IMR-90 (cell line): ENCODE data around the gene TRNAU1AP. TPM values are rescaled to one million over a fixed set of nuclear protein-coding genes. Genes with fewer than 3 reads are reported as not detected.
"Not testable (repeated sequence)": the region's sequence is repeated elsewhere in the genome, so short reads cannot be mapped to it uniquely, and the experiment has no call there.

Experiments
- ATAC-seq: fragments of 200-7000 bp; cut with Tn5 transposase; 2 replicates; pipeline ENCODE4 v1.9.1; 2020; ENCODE audit warnings: low read depth, mild to moderate bottlenecking, moderate library complexity
- BruUV-seq: library from RNA; stranded (reverse); fragments of 400-500 nt; replicated peaks from 2 replicates; lab custom pipeline; 2021; lab: Mats Ljungman, UMichigan
- CTCF ChIA-PET: fragments of 300-600 bp; formaldehyde crosslinking; extraction: SDS; loops from one replicate; lab custom pipeline; 2021; ENCODE audit warnings: antibody characterized with exemption; lab: Yijun Ruan, JAX
- POLR2A ChIA-PET: fragments of 300-600 bp; sonication (Branson Sonifier 250); formaldehyde crosslinking; loops from one replicate; lab custom pipeline; 2022; ENCODE audit warnings: antibody characterized with exemption; ENCODE audit not compliant: unreplicated experiment; lab: Charles Lee
- DNase-seq: peaks from one replicate; pipeline ENCODE4 v3.0.0; 2013
- H2AFZ ChIP-seq: replicated peaks from 2 replicates; pipeline ENCODE3; 2013; ENCODE audit warnings: low read length, mild to moderate bottlenecking; ENCODE audit not compliant: poor library complexity
- H2AK5ac ChIP-seq: 2 replicates; pipeline ENCODE4 v1.6.1; 2013; ENCODE audit warnings: low read depth, low read length, inconsistent platforms
- H2AK9ac ChIP-seq: replicated peaks from 2 replicates; pipeline ENCODE3; 2013; ENCODE audit warnings: mild to moderate bottlenecking, low read depth, low read length, moderate library complexity; ENCODE audit not compliant: poor library complexity
- H2BK120ac ChIP-seq: 2 replicates; pipeline ENCODE4 v1.6.1; 2013; ENCODE audit warnings: low read depth, low read length, inconsistent platforms
- H2BK15ac ChIP-seq: 3 replicates; pipeline ENCODE4 v1.6.1; 2013; ENCODE audit warnings: low read depth, low read length, inconsistent platforms
- H2BK20ac ChIP-seq: 2 replicates; pipeline ENCODE4 v1.6.1; 2013; ENCODE audit warnings: low read depth, mild to moderate bottlenecking, inconsistent platforms, low read length, moderate library complexity
- H2BK5ac ChIP-seq: 2 replicates; pipeline ENCODE4 v1.6.1; 2013; ENCODE audit warnings: mild to moderate bottlenecking, low read depth, low read length, inconsistent platforms; ENCODE audit not compliant: poor library complexity, severe bottlenecking
- H3K14ac ChIP-seq: replicated peaks from 2 replicates; pipeline ENCODE4 v1.6.1; 2013; ENCODE audit warnings: low read depth, low read length, inconsistent platforms
- H3K18ac ChIP-seq: 2 replicates; pipeline ENCODE4 v1.6.1; 2013; ENCODE audit warnings: low read depth, low read length, control low read depth
- H3K23ac ChIP-seq: 2 replicates; pipeline ENCODE4 v1.6.1; 2013; ENCODE audit warnings: low read depth, low read length, inconsistent platforms
- H3K27ac ChIP-seq: 2 replicates; pipeline ENCODE4 v1.5.1; 2013; ENCODE audit warnings: mild to moderate bottlenecking, control low read depth, low read length; ENCODE audit not compliant: insufficient read depth
- H3K27me3 ChIP-seq: 2 replicates; pipeline ENCODE4 v1.6.1; 2013; ENCODE audit warnings: low read length; ENCODE audit not compliant: control insufficient read depth, insufficient read depth
- H3K36me3 ChIP-seq: 2 replicates; pipeline ENCODE4 v1.6.1; 2013; ENCODE audit warnings: low read length, mixed read lengths; ENCODE audit not compliant: control insufficient read depth, insufficient read depth
- H3K4ac ChIP-seq: 2 replicates; pipeline ENCODE4 v1.6.1; 2013; ENCODE audit warnings: low read depth, low read length, inconsistent platforms
- H3K4me1 ChIP-seq: 2 replicates; pipeline ENCODE4 v1.6.1; 2013; ENCODE audit warnings: low read length, mixed read lengths; ENCODE audit not compliant: control insufficient read depth, insufficient read depth
- H3K4me2 ChIP-seq: 2 replicates; pipeline ENCODE4 v1.6.1; 2013; ENCODE audit warnings: low read depth, mild to moderate bottlenecking, control low read depth, low read length, moderate library complexity
- H3K4me3 ChIP-seq: 2 replicates; pipeline ENCODE4 v1.5.1; 2013; ENCODE audit warnings: low read depth, mild to moderate bottlenecking, control low read depth, low read length, moderate library complexity; ENCODE audit not compliant: insufficient read depth
- H3K56ac ChIP-seq: 2 replicates; pipeline ENCODE4 v1.6.1; 2013; ENCODE audit warnings: low read length, inconsistent platforms; ENCODE audit not compliant: insufficient read depth; ENCODE audit errors: extremely low read depth
- H3K79me1 ChIP-seq, 2 experiments: 2 replicates each; pipeline ENCODE4 v1.6.1; 2013; ENCODE audit warnings: low read length in 2 of 2, inconsistent platforms in 1 of 2, low read depth in 1 of 2
- H3K9ac ChIP-seq: 2 replicates; pipeline ENCODE4 v1.6.1; 2013; ENCODE audit warnings: low read depth, low read length, control low read depth
- H3K9me1 ChIP-seq: 2 replicates; pipeline ENCODE4 v1.6.1; 2013; ENCODE audit warnings: low read length, inconsistent platforms; ENCODE audit not compliant: insufficient read depth
- H3K9me3 ChIP-seq: 2 replicates; pipeline ENCODE4 v1.6.1; 2013; ENCODE audit warnings: low read length; ENCODE audit not compliant: control insufficient read depth, insufficient read depth
- H4K20me1 ChIP-seq: 2 replicates; pipeline ENCODE4 v1.6.1; 2013; ENCODE audit warnings: low read length, inconsistent platforms; ENCODE audit not compliant: insufficient read depth
- H4K5ac ChIP-seq: 2 replicates; pipeline ENCODE4 v1.6.1; 2013; ENCODE audit warnings: mild to moderate bottlenecking, low read depth, low read length, control low read depth
- H4K8ac ChIP-seq, 2 experiments: 2 replicates each; pipeline ENCODE4 v1.6.1; 2013; ENCODE audit warnings: low read depth in 2 of 2, low read length in 2 of 2, control low read depth in 1 of 2, inconsistent platforms in 1 of 2
- H4K91ac ChIP-seq: 2 replicates; pipeline ENCODE4 v1.6.1; 2013; ENCODE audit warnings: low read depth, low read length, inconsistent platforms; ENCODE audit not compliant: insufficient read depth
- WGBS, 2 experiments: methylation state at CpG; one replicate each; pipeline versions ENCODE4 v1.1.5 to v1.1.7; 2013; ENCODE audit warnings: missing lambda C conversion rate in 2 of 2; ENCODE audit not compliant: insufficient read length in 1 of 2; ENCODE audit errors: extremely low coverage in 2 of 2; 5-methylcytosine and 5-hydroxymethylcytosine counted together
- dilution Hi-C: fragments of 300-500 bp; cut with HindIII; formaldehyde crosslinking; loops from one replicate; pipeline ENCODE4 v1.14.3; 2018; ENCODE audit warnings: low sequenced_read_pairs; ENCODE audit not compliant: unreplicated experiment
- in situ Hi-C: fragments of 300-500 bp; cut with MboI; formaldehyde crosslinking; loops from 3 replicates; pipeline ENCODE4 v1.14.3; 2019; ENCODE audit warnings: low sequenced_read_pairs, inconsistent platforms, mixed read lengths
- intact Hi-C: fragments of 100-400 bp; cut with micrococcal nuclease; formaldehyde crosslinking; loops from 2 replicates; pipeline ENCODE4 v1.10.0; 2022
- polyA plus RNA-seq, 3 experiments: library from polyadenylated mRNA; depleted of rRNA; stranded (reverse); fragments of >200 nt; gene quantifications; 2 replicates each; pipeline ENCODE4 v1.2.3, GENCODE V29; 2012; ENCODE audit warnings: low replicate concordance in 1 of 3
- total RNA-seq: library from RNA; depleted of rRNA; stranded (reverse); fragments of >200 nt; gene quantifications from 2 replicates; pipeline ENCODE4 v1.2.3, GENCODE V29; 2012

TRNAU1AP gene
- total and polyA plus RNA-seq, 2 of the 4 experiments (the other 2 are of a cell fraction) = 23.3 to 23.8 TPM

DNA sequence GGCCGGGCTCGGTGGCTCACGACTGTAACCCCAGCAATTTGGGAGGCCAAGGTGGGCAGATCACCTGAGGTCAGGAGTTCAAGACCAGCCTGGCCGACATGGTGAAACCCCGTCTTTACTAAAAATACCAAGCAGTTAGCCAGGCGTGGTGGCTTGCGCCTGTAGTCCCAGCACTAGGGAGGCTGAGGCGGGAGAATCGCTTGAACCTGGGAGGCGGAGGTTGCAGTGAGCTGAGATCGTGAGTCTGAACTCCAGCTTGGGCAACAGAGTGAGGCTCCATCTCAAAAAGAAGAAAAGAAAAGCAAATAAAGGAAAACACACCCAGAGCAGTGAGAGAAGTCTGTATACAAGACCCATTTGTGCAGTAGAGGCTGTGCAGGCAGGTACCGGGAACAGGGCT is 32.1 kb upstream of the TRNAU1AP start:
- H4K5ac ChIP-seq, DNase-seq, H4K8ac ChIP-seq, intact Hi-C loops, H4K91ac ChIP-seq, H3K23ac ChIP-seq, H2BK120ac ChIP-seq, POLR2A ChIA-PET, H3K14ac ChIP-seq, H3K18ac ChIP-seq, H2AK5ac ChIP-seq, H2BK20ac ChIP-seq, H3K4ac ChIP-seq, H3K27me3 ChIP-seq, H2AK9ac ChIP-seq, H3K36me3 ChIP-seq, ATAC-seq, H3K9me1 ChIP-seq, dilution Hi-C loops, H3K9me3 ChIP-seq, in situ Hi-C loops, H3K9ac ChIP-seq, H3K4me1 ChIP-seq, CTCF ChIA-PET, BruUV-seq, H2BK15ac ChIP-seq, H3K4me3 ChIP-seq, H3K4me2 ChIP-seq, H2AFZ ChIP-seq, H3K27ac ChIP-seq, H3K56ac ChIP-seq, H2BK5ac ChIP-seq: not testable (repeated sequence)
- 96% methylated on average over 7 of the region's 12 CpGs; no CpG with 5 or more reads in 1 of the 2 experiments for WGBS, 2 experiments
- H4K20me1 ChIP-seq = peaks cover 35% of the 10 kb centered on the region
- H3K79me1 ChIP-seq = peaks cover 26 to 68% of the 10 kb centered on the region in 2 experiments
